SW480 (cell line): ENCODE results near the gene UNC119B.
"Not testable (repeated sequence)": the region's sequence is repeated elsewhere in the genome, so short reads cannot be mapped to it uniquely, and the experiment has no call there.

ENCODE experiments used
- DNase-seq: peaks from one replicate; pipeline ENCODE4 v3.0.0-alpha.2; 2016; ENCODE audit warnings: low spot score

UNC119B gene

DNA sequence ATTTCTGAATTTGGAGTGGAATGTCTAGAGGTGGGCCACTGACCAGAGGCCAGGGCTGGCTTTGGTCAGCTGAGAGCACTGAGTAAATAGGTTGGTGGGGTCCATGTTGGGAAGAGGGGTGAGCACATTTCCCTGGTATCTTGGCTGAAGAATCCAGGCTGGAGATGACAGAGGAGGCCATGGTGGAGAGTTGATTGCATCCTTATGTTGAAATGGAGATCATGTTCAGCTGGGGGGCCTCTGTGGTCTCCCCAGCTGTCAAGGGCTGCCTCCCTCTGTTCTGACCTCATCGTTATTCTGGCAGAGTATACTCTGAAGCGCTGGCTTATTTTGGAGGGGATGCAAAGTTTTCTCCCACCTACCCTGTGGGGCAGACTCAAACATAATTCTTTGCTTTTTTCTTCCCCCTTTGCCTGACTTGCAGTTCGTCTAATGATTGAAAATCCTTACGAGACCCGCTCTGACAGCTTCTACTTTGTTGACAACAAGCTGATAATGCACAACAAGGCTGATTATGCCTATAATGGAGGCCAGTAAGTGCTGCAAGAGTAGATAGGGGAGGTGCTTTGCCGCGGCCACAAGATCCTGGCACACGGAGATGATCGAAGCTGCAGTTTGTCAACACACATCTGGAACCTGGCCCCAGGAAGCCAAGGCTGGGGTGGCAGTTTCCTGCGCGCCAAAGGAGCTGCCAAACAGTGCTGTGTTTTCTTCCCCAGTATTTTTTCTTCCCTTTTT is 9.4 kb downstream of the UNC119B start:
- no peak for DNase-seq

DNA sequence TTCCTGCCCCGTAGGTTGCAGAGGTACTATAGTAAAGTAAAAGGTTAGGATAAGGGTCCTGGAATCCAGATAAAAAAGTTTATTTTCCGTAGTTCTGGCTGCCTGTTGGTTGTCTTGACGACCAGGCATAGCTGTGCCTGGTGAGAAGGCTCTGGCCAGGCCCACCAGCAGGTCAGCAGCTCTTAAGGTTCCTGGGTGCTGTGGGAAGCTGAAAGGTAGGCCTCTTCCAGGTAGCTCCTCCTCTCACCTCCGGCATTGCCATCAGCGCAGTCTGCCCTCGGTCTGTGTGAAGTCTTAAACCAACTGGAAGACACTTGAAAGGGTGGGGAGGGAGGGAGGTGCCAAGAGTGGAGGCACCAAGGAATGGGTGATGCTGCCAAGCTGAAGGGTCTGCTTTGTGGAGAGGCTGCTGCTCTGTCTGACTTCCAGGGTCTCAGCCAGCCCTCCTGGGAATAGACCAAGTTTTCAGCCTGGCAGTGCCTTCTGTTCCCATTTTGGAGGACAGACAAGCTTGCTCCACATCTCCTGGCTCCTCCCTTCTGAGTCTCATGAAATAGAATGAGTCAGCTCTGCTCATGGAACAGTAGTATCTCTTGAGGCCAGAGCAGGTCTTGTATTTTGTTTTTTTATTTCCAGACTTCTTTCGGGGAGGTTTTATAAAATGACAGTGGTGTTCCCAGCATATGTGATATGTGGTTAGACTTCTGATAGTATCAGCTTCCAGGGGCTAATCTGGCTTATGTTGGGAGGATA is 10.2 kb downstream of the UNC119B start:
- DNase-seq, result no peak

DNA sequence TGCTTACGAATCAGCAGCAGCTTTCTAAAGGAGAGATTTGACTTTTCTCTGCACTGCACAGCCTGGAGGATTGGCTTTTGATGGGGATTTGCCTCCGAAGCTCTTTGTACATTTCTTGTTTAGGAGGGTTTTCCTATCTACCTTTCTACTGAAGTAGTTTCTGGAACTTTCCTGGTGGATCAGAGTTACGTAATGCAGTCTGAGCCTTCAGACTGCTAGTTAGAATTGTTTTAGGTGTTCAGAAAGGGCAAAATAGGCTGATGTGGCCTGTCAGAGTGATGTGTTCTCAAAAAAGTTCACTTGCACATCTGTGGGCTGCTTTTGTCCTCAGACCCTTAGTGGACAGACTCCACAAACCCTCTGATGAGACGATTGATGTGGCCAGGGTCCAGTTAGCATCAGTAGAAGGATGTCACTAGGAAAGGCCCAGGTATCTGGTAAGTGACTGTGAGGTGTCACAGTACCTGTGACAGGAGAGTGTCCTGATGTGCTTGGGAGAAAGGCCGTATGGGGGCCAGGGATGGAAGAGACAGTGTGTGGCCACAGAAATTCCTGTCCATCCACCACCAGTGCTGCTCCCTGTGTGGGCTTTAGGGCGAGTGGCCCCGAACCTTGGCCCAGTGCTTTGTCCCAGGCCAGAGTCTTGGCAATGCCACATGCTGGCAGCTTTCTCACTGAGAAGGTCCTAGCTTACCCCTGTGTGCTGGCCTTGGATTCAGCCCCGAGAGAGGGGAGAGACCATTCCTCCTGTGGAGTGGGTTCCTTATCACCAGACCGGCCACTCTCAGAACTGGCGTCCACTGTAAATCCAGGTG is 10.9 kb downstream of the UNC119B start:
- DNase-seq, result no peak

DNA sequence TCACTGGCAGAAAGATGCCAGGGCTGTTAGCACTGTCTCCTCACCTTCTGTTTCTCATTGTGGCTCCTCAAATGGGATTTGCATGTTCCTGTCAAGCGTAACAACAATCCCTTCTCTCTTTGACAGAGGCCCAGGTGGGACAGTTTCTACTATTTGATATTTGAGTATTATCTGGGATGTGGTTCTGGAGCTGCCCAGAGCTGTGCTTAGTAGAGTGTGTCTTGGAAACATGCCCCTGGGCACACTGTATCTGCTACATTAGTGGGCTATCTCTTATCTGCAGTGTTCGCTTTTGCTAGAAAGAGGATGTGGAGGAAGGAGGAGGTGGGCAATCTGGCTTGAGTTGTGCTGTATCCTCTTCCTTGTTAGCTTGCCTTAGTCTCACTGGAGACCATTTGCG is 11.6 kb downstream of the UNC119B start:
- DNase-seq, result no peak

DNA sequence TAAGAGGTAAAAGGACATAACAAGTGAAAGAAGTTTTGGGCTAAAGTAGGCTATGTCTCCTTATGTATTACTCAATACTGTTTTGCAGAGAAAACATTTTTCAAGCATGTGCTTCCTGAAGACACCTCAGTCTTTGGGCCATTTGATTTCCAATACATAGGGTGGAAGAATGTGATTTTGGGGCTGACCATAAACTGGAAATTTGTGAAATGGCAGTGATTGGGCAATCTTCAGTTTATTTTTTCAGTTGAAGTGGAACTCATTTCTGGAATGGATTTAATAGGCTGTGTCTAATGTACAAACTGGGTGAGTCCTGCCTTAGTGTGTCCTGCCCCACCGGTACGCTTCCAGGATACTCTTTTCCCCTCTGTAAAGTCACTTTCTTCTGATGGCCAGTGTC is 12.5 kb downstream of the UNC119B start:
- no peak for DNase-seq

DNA sequence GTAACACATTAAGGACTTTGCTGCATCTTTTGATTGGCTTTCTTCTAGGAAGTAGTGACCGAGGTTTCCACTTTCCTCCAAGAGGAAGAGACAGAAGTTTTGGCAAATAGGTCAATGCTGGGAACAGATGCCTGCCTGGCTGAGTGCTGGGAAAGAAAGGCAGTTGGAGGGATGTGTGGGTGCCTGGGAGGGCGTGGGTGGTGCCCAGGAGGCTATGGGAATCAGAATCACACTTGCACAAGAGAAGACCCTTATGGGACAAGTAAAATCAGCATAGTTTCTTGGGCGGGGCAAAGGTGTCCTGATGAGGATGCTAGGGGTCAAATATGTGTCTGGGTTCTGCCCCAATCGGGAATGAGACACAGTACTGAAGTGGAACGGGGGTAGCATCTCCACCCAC is 14.5 kb downstream of the UNC119B start:
- no peak for DNase-seq

DNA sequence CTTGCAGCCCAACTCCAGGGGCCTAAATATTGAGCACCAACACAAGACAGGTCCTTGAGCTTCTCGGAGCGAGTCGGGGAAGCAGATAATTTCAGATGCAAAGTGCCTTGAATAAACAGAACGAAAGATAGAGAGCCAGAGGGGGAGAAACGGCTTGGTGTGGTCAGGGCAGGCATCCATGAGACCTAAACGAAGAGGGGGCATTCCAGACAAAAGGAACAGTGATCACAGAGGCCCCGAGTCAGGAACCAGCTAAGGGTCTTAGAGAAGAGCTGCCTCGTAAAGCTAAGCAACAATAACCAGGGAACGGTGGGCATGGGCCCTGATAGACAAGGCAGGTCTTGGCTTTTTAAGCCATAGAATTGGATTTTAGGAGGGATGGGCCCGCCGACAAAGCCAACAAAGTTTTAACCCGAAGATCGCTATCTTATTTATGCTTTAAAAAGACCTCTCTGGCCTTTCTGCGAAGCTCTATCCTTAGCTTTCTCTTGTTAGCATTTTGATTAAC is 14.9 kb downstream of the UNC119B start:
- no peak for DNase-seq

DNA sequence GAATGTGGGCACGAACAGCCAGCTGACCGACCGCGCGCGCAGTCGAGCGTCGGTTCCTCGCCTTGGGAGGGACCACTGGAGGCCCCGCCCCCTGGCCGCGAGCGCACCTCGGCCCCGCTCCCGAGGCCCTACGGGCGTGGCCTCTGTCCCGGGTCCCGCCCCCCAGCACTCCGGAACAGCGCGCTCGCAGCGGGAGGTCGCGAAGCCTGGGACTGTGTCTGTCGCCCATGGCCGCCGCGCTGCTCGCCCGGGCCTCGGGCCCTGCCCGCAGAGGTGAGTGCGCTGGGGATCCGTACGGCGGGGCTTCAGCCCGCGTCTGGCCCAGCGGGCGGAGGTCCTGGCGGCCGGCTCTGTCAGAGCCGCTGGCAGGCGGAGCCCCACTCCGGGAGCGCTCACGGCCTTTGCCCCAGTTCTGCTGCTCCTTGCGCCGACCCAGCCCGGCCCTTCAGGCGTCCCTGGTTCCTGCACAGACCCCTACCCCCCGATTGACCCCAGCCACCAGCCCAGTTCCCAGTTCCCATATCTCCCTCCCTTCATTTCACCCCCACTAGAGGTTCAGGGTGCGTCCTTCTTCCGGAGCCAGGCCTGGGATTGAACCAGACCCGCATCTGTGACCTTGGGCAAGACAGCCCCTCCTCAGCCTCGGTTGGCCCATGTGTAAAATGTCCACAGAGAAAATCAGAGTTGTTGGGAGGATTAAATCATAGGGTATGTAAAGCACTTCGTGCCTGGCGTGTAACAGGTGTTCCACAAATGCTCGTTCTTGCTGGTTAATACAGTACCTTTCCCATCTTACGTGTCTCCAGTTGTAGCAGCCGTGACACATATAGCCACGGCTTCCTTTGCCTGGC is 15.6 kb downstream of the UNC119B start, which contains the start of gene ACADS:
TSS of gene ACADS (plus strand) at position 168 of the 851 bp plus-strand sequence. CDS start at position 228, 60 bp downstream.
- DNase-seq, result peak; percentile 70

DNA sequence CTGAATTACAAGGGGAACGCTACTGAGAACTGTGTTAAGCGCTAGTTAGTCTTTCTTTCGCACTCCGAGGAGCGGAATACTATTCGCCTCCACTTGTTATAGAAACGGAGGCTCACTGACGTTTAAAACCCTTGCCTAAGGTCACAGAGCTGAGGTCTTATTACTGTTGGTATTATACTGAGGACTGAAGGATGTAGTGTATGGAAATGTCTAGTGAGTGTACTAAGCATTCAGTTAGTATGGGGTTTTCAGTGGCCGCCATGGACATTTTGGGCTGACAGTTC is 16.2 kb downstream of the UNC119B start:
- DNase-seq, result no peak

DNA sequence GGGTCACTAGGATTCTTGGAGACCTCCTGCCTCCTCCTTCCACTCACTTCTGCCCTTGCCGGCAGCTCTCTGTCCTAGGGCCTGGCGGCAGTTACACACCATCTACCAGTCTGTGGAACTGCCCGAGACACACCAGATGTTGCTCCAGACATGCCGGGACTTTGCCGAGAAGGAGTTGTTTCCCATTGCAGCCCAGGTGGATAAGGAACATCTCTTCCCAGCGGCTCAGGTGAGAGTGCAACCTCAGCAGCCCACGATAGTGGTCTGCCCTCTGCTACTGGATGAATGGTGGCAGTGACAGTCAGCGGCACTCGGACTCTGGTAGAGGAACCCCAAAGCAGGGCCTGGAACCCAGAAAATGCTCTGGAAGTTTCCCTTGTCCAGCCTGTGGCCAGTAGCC is 16.7 kb downstream of the UNC119B start:
- DNase-seq, result no peak

DNA sequence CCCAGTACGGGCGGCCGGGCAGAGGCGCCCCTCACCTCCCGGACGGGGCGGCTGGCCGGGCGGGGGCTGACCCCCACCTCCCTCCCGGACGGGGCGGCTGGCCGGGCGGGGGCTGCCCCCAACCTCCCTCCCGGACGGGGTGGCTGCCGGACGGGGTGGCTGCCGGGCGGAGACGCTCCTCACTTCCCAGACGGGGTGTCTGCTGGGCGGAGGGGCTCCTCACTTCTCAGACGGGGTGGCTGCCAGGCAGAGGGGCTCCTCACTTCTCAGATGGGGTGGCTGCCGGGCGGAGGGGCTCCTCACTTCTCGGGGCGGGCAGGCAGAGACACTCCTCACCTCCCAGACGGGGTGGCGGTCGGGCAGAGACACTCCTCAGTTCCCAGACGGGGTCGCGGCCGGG is 21.9 kb downstream of the UNC119B start:
- DNase-seq, result not testable (repeated sequence)

DNA sequence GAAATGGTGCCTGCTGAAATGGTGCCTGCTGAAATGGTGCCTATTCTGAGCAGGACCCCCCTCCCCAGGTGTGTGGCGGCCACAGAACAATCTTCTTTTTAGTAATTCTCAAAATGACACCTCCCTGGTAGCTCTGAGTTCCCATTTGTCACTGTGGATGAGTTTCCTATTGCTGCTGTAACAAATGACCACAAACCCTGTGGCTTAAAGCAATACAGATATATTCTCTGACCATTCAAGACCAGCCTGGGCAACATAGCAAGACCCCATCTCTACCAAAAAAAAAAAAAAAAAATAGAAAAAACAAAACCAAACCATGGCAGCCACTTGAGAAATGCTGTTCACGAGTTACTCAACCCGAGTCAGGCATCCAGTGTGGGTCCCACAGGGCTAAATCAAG is 23.3 kb downstream of the UNC119B start:
- DNase-seq, result no peak

DNA sequence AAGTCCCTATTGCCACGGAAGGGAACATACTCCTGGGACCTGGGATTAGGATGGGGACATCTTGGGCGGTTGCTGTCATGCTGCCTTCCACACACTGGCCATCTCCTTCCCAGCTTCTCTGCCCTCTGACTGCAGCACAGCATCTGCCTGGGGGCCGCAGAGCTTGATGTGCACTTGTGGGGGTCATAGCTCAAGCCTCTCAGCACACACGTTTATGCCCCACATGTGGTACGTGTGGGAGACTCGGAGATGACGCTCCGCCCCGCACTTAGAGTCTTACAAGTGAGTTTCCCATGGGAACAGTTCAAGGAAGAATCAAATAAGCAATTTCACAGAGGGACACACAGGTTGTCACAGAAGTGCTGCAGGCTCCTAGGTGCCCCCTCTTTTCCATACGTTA is 24.0 kb downstream of the UNC119B start:
- DNase-seq, result no peak

DNA sequence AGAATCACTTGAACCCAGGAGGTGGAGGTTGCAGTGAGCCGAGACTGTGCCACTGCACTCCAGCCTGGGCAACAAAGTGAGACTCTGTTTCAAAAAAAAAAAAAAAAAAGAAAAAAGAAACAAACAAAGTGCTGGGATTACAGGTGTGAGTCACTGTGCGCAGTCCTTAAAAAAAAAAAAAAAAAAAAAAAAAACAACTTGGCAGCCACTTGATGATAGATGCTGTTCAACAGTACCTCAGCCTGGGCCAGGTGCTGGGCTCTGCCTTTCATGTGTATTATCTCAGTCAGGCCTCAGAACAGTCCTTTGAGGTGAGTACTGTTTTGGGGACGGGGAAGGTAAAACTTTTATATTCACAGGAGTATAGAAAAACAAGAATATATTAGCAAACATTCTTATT is 24.9 kb downstream of the UNC119B start:
- no peak for DNase-seq

DNA sequence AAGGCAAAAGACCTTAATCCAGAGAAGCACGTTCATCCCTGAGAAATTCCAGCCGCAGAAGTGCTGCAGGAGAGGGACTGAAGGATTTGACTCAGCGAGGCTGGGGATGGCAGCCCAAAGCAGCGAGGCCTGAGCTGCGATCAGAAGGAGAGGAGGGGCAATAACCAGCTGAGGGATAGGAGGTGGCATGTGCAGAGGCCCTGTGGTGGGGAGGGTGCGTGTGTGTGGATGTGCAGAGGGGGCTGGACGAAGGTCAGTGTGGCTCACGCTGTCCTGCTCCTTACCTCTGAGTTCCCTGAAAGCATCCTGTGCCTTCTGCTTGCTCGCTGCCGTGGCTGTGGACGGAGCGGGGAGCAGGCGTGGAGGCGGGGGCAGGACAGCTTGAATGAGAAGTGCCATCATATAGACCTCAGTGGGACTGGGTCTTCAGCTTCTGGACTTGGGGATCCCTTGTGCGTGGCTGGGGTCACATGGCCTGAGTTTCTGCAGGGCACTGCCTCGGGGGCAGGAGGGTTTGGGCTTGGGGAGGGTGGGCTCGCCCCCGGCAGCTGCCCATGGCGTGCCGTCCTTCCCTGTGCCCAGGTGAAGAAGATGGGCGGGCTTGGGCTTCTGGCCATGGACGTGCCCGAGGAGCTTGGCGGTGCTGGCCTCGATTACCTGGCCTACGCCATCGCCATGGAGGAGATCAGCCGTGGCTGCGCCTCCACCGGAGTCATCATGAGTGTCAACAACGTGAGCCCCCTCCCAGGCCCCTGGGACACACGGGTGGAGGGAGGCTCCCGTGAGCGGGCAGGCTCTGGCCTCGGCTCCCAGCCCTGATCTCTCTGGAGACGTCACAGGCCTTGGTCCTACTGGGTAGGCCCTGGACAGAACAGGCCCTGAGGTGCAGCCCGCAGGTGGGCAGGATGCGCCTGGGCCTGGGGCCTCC is 26.4 kb downstream of the UNC119B start:
- no peak for DNase-seq

DNA sequence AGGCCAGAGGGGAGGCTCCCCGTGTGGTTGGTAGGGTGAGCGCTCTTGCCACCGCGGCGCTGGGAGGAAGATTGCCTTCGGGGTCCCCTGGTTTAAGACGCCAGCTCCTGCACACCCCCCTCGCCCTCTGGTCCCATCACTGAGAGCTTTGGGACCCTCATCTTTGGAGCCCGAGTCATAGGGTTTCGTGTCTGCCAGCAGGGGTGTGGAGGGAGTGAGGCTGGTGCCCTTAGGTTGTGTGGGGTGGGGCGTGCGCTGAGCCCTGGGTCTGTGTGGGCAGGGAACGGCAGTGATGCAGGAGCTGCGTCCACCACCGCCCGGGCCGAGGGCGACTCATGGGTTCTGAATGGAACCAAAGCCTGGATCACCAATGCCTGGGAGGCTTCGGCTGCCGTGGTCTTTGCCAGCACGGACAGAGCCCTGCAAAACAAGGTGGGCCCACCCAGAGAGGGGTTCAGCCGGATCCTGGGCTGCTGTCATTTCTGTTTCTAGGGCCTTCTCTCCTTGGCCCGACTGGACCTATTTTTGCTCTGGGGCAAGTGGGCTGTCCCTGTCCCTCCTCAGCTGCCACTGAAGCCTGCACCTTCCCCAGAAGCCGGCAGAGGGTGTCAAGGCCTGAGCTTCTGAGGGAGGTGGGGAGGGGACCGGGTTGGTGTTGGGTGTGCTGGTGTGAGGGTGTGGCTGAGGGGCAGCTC is 27.4 kb downstream of the UNC119B start:
- no peak for DNase-seq

DNA sequence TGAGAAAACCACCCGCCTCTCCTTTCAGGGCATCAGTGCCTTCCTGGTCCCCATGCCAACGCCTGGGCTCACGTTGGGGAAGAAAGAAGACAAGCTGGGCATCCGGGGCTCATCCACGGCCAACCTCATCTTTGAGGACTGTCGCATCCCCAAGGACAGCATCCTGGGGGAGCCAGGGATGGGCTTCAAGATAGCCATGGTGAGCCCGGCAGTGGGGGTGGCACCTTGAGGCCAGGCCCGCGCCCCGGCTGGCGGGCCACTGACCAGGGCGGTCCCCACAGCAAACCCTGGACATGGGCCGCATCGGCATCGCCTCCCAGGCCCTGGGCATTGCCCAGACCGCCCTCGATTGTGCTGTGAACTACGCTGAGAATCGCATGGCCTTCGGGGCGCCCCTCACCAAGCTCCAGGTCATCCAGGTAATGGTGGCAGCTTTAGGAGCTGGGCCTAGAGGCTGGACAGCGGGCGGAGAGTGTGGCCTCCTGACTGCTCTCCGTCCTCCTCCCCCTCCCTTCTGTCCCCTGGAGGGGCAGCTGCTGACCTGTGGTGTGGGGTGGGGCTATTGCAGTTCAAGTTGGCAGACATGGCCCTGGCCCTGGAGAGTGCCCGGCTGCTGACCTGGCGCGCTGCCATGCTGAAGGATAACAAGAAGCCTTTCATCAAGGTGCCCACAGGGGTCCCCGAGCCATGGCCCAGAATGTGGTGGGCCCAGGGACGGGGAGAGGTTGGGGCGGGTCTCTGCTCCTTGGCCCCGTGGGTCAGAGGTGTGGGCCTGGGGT is 28.2 kb downstream of the UNC119B start:
- no peak for DNase-seq

DNA sequence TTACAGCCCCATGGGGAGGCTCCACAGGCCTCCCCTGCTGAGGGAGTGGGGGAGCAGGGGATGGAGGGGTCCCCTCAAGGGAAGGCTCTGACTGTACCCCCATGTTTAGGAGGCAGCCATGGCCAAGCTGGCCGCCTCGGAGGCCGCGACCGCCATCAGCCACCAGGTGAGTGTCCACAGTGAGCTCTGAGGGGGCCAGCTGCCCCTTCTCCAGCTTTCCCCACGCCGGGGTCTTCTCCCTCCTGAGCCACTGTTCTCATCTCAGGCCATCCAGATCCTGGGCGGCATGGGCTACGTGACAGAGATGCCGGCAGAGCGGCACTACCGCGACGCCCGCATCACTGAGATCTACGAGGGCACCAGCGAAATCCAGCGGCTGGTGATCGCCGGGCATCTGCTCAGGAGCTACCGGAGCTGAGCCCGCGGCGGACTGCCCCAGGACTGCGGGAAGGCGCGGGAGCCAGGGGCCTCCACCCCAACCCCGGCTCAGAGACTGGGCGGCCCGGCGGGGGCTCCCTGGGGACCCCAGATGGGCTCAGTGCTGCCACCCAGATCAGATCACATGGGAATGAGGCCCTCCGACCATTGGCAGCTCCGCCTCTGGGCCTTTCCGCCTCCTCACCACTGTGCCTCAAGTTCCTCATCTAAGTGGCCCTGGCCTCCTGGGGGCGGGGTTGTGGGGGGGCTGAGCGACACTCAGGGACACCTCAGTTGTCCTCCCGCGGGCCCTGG is 28.9 kb downstream of the UNC119B start:
- DNase-seq, result no peak
